Type B pancreatic cell (in vitro differentiated cells): ENCODE results near the gene PLA2G15. TPM values are rescaled to one million over a fixed set of nuclear protein-coding genes. Genes with fewer than 3 reads are reported as not detected.

ENCODE experiments used
- DNase-seq: peaks from one replicate; pipeline ENCODE4 v3.0.0; 2021; ENCODE audit warnings: mixed read lengths; ENCODE audit not compliant: unreplicated experiment; ENCODE audit errors: extremely low spot score
- H3K27ac Mint-ChIP-seq: 2 replicates; pipeline ENCODE4 v1.8.0; 2021; ENCODE audit warnings: mild to moderate bottlenecking, mixed read lengths
- H3K27me3 Mint-ChIP-seq: 2 replicates; pipeline ENCODE4 v1.8.0; 2021; ENCODE audit warnings: mixed read lengths
- H3K36me3 Mint-ChIP-seq: 2 replicates; pipeline ENCODE4 v1.8.0; 2021; ENCODE audit warnings: mixed read lengths
- H3K4me1 Mint-ChIP-seq: one replicate; pipeline ENCODE4 v1.8.0; 2021; ENCODE audit warnings: mixed read lengths; ENCODE audit not compliant: unreplicated experiment
- H3K4me3 Mint-ChIP-seq: 2 replicates; pipeline ENCODE4 v1.8.0; 2021; ENCODE audit warnings: mild to moderate bottlenecking, mixed read lengths
- H3K9me3 Mint-ChIP-seq: 2 replicates; pipeline ENCODE4 v1.8.0; 2021; ENCODE audit warnings: mixed read lengths
- CTCF ChIP-seq: fragments of 200-600 bp; sonication (generic); conservative IDR thresholded peaks from 2 replicates; pipeline ENCODE4 v1.5.0; 2021; ENCODE audit warnings: antibody characterized with exemption, mild to moderate bottlenecking
- total RNA-seq: library from RNA; stranded (reverse); gene quantifications from 2 replicates; pipeline ENCODE4 v1.2.1, GENCODE V29; 2021; ENCODE audit warnings: low replicate concordance

Gene PLA2G15
- total RNA-seq, 1 donor from 2014 or later: 20.1 TPM

GRCh38 chr16:68247400-68247799 is 2.2 kb downstream of the PLA2G15 start:
- Mint-ChIP-seq H3K36me3 (peaks cover 6% of the 10 kb centered on the region), H3K27ac (no peak overlapping the region)
- no peak for TF ChIP-seq CTCF

GRCh38 chr16:68247932-68248331 is 2.8 kb downstream of the PLA2G15 start:
- no peak overlapping the region for H3K27ac Mint-ChIP-seq
- no peaks in the 10 kb centered on the region for H3K27me3 Mint-ChIP-seq
- H3K4me1 Mint-ChIP-seq: peaks cover 5% of the 10 kb centered on the region
- H3K36me3 Mint-ChIP-seq: peaks cover 6% of the 10 kb centered on the region
- no peaks in the 10 kb centered on the region for H3K9me3 Mint-ChIP-seq
- no peak for TF ChIP-seq CTCF
- no peak for DNase-seq
- no peak overlapping the region for H3K4me3 Mint-ChIP-seq

More at GRCh38 chr16:68247400-68247799, 2.2 kb downstream of the PLA2G15 start:
- DNase-seq: no peak
- H3K4me1 Mint-ChIP-seq: peaks cover 5% of the 10 kb centered on the region
- H3K9me3 Mint-ChIP-seq: no peaks in the 10 kb centered on the region
- no peak overlapping the region for H3K4me3 Mint-ChIP-seq
- no peaks in the 10 kb centered on the region for H3K27me3 Mint-ChIP-seq

GRCh38 chr16:68249371-68249770 is 4.2 kb downstream of the PLA2G15 start:
- H3K4me3 Mint-ChIP-seq: no peak overlapping the region

GRCh38 chr16:68250951-68251350 is 5.8 kb downstream of the PLA2G15 start:
- H3K36me3 Mint-ChIP-seq: peaks cover 6% of the 10 kb centered on the region
- no peaks in the 10 kb centered on the region for H3K4me1 Mint-ChIP-seq
- H3K9me3 Mint-ChIP-seq: no peaks in the 10 kb centered on the region
- no peak overlapping the region for H3K27ac Mint-ChIP-seq
- DNase-seq: no peak
- no peak overlapping the region for H3K4me3 Mint-ChIP-seq
- no peak for TF ChIP-seq CTCF
- no peaks in the 10 kb centered on the region for H3K27me3 Mint-ChIP-seq

More at GRCh38 chr16:68249371-68249770, 4.2 kb downstream of the PLA2G15 start:
- TF ChIP-seq CTCF: no peak
- Mint-ChIP-seq H3K36me3 (peaks cover 6% of the 10 kb centered on the region), H3K27ac (no peak overlapping the region), H3K27me3 (no peaks in the 10 kb centered on the region), H3K4me1 (peaks cover 5% of the 10 kb centered on the region), H3K9me3 (no peaks in the 10 kb centered on the region)
- DNase-seq: no peak

- no peaks in the 10 kb centered on the region for H3K27me3 Mint-ChIP-seq
- no peak for TF ChIP-seq CTCF
- no peak overlapping the region for H3K4me3 Mint-ChIP-seq
- no peak overlapping the region for H3K27ac Mint-ChIP-seq
- no peaks in the 10 kb centered on the region for H3K9me3 Mint-ChIP-seq
- no peaks in the 10 kb centered on the region for H3K4me1 Mint-ChIP-seq
- no peak for DNase-seq
- peaks cover 6% of the 10 kb centered on the region for H3K36me3 Mint-ChIP-seq
Observed at GRCh38 chr16:68251832-68252231, 6.7 kb downstream of the PLA2G15 start.

GRCh38 chr16:68252383-68252782 is 7.2 kb downstream of the PLA2G15 start:
- Mint-ChIP-seq H3K4me3 (no peak overlapping the region), H3K27me3 (no peaks in the 10 kb centered on the region), H3K36me3 (peaks cover 6% of the 10 kb centered on the region), H3K27ac (no peak overlapping the region), H3K9me3 (no peaks in the 10 kb centered on the region), H3K4me1 (no peaks in the 10 kb centered on the region)
- no peak for TF ChIP-seq CTCF
- no peak for DNase-seq
